H1 (cell line): ENCODE data around the gene USP26. TPM values are rescaled to one million over a fixed set of nuclear protein-coding genes. Genes with fewer than 3 reads are reported as not detected.

Source experiments
- CTCF ChIA-PET: fragments of 300-600 bp; sonication (Branson Sonifier 250); formaldehyde crosslinking; loops from one replicate; lab custom pipeline; 2021; ENCODE audit not compliant: partially characterized antibody; lab: Charles Lee
- POLR2A ChIA-PET: fragments of 300-600 bp; sonication (Branson Sonifier 250); formaldehyde crosslinking; loops from one replicate; lab custom pipeline; 2021; ENCODE audit warnings: inconsistent platforms; ENCODE audit not compliant: partially characterized antibody; lab: Charles Lee
- DNase-seq, 2 experiments: peaks; one replicate each; pipeline versions ENCODE4 v3.0.0 to v3.0.0-alpha.2; 2010 to 2022; ENCODE audit warnings: low spot score in 2 of 2, low read depth in 1 of 2, mixed read lengths in 1 of 2
- FAIRE-seq: peaks from 2 replicates; lab custom pipeline; 2011; peaks lifted over from hg19 to GRCh38; lab: Jason Lieb, UNC
- H2AFZ ChIP-seq: 2 replicates; pipeline ENCODE4 v1.8.1; 2012; ENCODE audit warnings: low read length, inconsistent platforms
- H2AK5ac ChIP-seq: 2 replicates; pipeline ENCODE4 v1.6.1; 2013; ENCODE audit warnings: low read depth, low read length
- H2BK120ac ChIP-seq: replicated peaks from 2 replicates; pipeline ENCODE3; 2013; ENCODE audit warnings: low read depth, low read length, inconsistent platforms
- H2BK12ac ChIP-seq: 2 replicates; pipeline ENCODE4 v1.6.1; 2013; ENCODE audit warnings: low read depth, low read length
- H2BK15ac ChIP-seq: 2 replicates; pipeline ENCODE4 v1.6.1; 2013; ENCODE audit warnings: low read length
- H2BK20ac ChIP-seq: 2 replicates; pipeline ENCODE4 v1.6.1; 2013; ENCODE audit warnings: low read length
- H2BK5ac ChIP-seq: 2 replicates; pipeline ENCODE4 v1.6.1; 2013; ENCODE audit warnings: low read depth, low read length
- H3K14ac ChIP-seq: 2 replicates; pipeline ENCODE4 v1.6.1; 2013; ENCODE audit warnings: inconsistent platforms; ENCODE audit not compliant: insufficient read length
- H3K18ac ChIP-seq: 2 replicates; pipeline ENCODE4 v1.6.1; 2013; ENCODE audit warnings: low read length; ENCODE audit errors: extremely low read depth
- H3K23ac ChIP-seq: 2 replicates; pipeline ENCODE4 v1.6.1; 2013; ENCODE audit warnings: inconsistent platforms; ENCODE audit not compliant: insufficient read length
- H3K23me2 ChIP-seq: 2 replicates; pipeline ENCODE4 v1.6.1; 2013; ENCODE audit warnings: low read depth, low read length
- H3K27ac ChIP-seq: 2 replicates; pipeline ENCODE4 v1.6.1; 2011; ENCODE audit warnings: low read depth, low read length, inconsistent platforms
- H3K27me3 ChIP-seq, 4 experiments: replicated peaks in 1 of 4; 1 replicate in 1 of 4; 2 replicates in 3 of 4; pipeline versions ENCODE4 v1.6.1 to v1.8.1; 2011 to 2013; ENCODE audit warnings: low read length in 3 of 4, mild to moderate bottlenecking in 3 of 4, inconsistent platforms in 2 of 4, mixed read lengths in 2 of 4, moderate library complexity in 1 of 4; ENCODE audit not compliant: control insufficient read depth in 3 of 4, insufficient read depth in 3 of 4; ENCODE audit errors: extremely low read depth in 1 of 4
- H3K36me3 ChIP-seq, 4 experiments: 2 replicates each; pipeline versions ENCODE4 v1.6.1 to v1.8.1; 2011 to 2013; ENCODE audit warnings: mild to moderate bottlenecking in 4 of 4, low read length in 3 of 4, moderate library complexity in 2 of 4, control low read depth in 1 of 4, inconsistent platforms in 1 of 4; ENCODE audit not compliant: insufficient read depth in 4 of 4, control insufficient read depth in 2 of 4
- H3K4ac ChIP-seq: replicated peaks from 2 replicates; pipeline ENCODE3; 2013; ENCODE audit warnings: low read length, low read depth, mixed read lengths, inconsistent platforms; ENCODE audit not compliant: insufficient read length
- H3K4me1 ChIP-seq, 4 experiments: replicated peaks in 1 of 4; 1 replicate in 1 of 4; 2 replicates in 3 of 4; pipeline versions ENCODE4 v1.6.1 to v1.8.1; 2011 to 2013; ENCODE audit warnings: low read length in 3 of 4, inconsistent platforms in 2 of 4, mixed read lengths in 1 of 4; ENCODE audit not compliant: insufficient read depth in 4 of 4, control insufficient read depth in 3 of 4
- H3K4me2 ChIP-seq, 2 experiments: 2 replicates each; pipeline versions ENCODE4 v1.6.1 to v1.8.1; 2011 to 2013; ENCODE audit warnings: low read depth in 2 of 2, low read length in 2 of 2, control low read depth in 1 of 2, inconsistent platforms in 1 of 2, mild to moderate bottlenecking in 1 of 2; ENCODE audit not compliant: insufficient read depth in 1 of 2
- H3K4me3 ChIP-seq, 4 experiments: fragments of 200-600, 300-600 bp in 1 of 4; sonication (generic), shearing (Covaris generic), sonication (Bioruptor Twin) in 1 of 4; 2 replicates each; pipeline versions ENCODE4 v1.5.1 to v1.8.1; 2011 to 2016; ENCODE audit warnings: low read length in 4 of 4, low read depth in 3 of 4, control low read depth in 2 of 4, inconsistent platforms in 2 of 4, mild to moderate bottlenecking in 2 of 4, mixed read lengths in 1 of 4, moderate library complexity in 1 of 4; ENCODE audit not compliant: insufficient read depth in 2 of 4; ENCODE audit errors: extremely low read depth in 1 of 4
- H3K56ac ChIP-seq: replicated peaks from 2 replicates; pipeline ENCODE3; 2013; ENCODE audit warnings: low read depth, mild to moderate bottlenecking, mixed read lengths, low read length, inconsistent platforms; ENCODE audit not compliant: insufficient read length
- H3K79me1 ChIP-seq: 2 replicates; pipeline ENCODE4 v1.6.1; 2013; ENCODE audit warnings: low read depth, low read length, control low read depth
- H3K79me2 ChIP-seq, 2 experiments: 2 replicates each; pipeline versions ENCODE4 v1.6.1 to v1.8.1; 2012 to 2013; ENCODE audit warnings: low read length in 2 of 2, mild to moderate bottlenecking in 2 of 2, inconsistent platforms in 1 of 2; ENCODE audit not compliant: insufficient read depth in 2 of 2, control insufficient read depth in 1 of 2
- H3K9ac ChIP-seq, 4 experiments: replicated peaks in 1 of 4; 1 replicate in 1 of 4; 2 replicates in 3 of 4; pipeline versions ENCODE4 v1.6.1 to v1.8.1; 2011 to 2013; ENCODE audit warnings: low read depth in 3 of 4, low read length in 3 of 4, control low read depth in 2 of 4, mild to moderate bottlenecking in 2 of 4, moderate library complexity in 2 of 4, inconsistent platforms in 1 of 4; ENCODE audit errors: extremely low read depth in 1 of 4
- H3K9me3 ChIP-seq, 2 experiments: 2 replicates each; pipeline versions ENCODE4 v1.6.1 to v1.8.1; 2012 to 2013; ENCODE audit warnings: mild to moderate bottlenecking in 2 of 2, moderate library complexity in 2 of 2, control low read depth in 1 of 2, inconsistent platforms in 1 of 2, low read depth in 1 of 2, low read length in 1 of 2, mixed read lengths in 1 of 2; ENCODE audit not compliant: insufficient read depth in 2 of 2
- H4K20me1 ChIP-seq, 2 experiments: replicated peaks in 1 of 2; 2 replicates each; pipeline versions ENCODE3 to v1.8.1; 2011 to 2013; ENCODE audit warnings: inconsistent platforms in 2 of 2, low read length in 2 of 2, mild to moderate bottlenecking in 1 of 2; ENCODE audit not compliant: insufficient read depth in 2 of 2, control insufficient read depth in 1 of 2
- H4K5ac ChIP-seq: 2 replicates; pipeline ENCODE4 v1.6.1; 2013; ENCODE audit warnings: low read length, low read depth, mixed read lengths, inconsistent platforms; ENCODE audit not compliant: insufficient read length
- H4K8ac ChIP-seq: 2 replicates; pipeline ENCODE4 v1.8.0; 2013; ENCODE audit warnings: mild to moderate bottlenecking, moderate library complexity, low read length, inconsistent platforms; ENCODE audit not compliant: insufficient read depth; ENCODE audit errors: extremely low read depth
- H4K91ac ChIP-seq: replicated peaks from 2 replicates; pipeline ENCODE3; 2013; ENCODE audit warnings: low read length, mixed read lengths, inconsistent platforms; ENCODE audit not compliant: insufficient read length
- BRCA1 ChIP-seq: IDR thresholded peaks from 2 replicates; pipeline ENCODE4 v1.6.1; 2012; ENCODE audit warnings: low read depth, low read length, improper control_type of control experiment
- EGR1 ChIP-seq: IDR thresholded peaks from 2 replicates; pipeline ENCODE4 v1.6.1; 2011; ENCODE audit warnings: low read depth, low read length, borderline replicate concordance
- PHF8 ChIP-seq: fragments of 200-600 bp; sonication (generic); conservative IDR thresholded peaks from 2 replicates; pipeline ENCODE4 v1.7.1; 2012; ENCODE audit warnings: low read depth, mild to moderate bottlenecking, inconsistent platforms, low read length, moderate library complexity
- POLR2A ChIP-seq, 2 experiments: IDR thresholded peaks; 1 replicate in 1 of 2; 2 replicates in 1 of 2; pipeline ENCODE4 v1.6.1; 2011; ENCODE audit warnings: low read depth in 2 of 2, low read length in 2 of 2, mild to moderate bottlenecking in 2 of 2; ENCODE audit errors: control extremely low read depth in 1 of 2
- POLR2AphosphoS5 ChIP-seq: IDR thresholded peaks from 2 replicates; pipeline ENCODE4 v1.6.1; 2011; ENCODE audit warnings: low read depth, low read length
- RAD21 ChIP-seq, 2 experiments: IDR thresholded peaks in 1 of 2; conservative IDR thresholded peaks in 1 of 2; 2 replicates each; pipeline ENCODE4 v1.6.1; 2011; ENCODE audit warnings: low read depth in 2 of 2, low read length in 2 of 2, improper control_type of control experiment in 1 of 2, inconsistent platforms in 1 of 2, mild to moderate bottlenecking in 1 of 2, moderate library complexity in 1 of 2
- SAP30 ChIP-seq: fragments of 300-600 bp; sonication (generic); IDR thresholded peaks from 2 replicates; pipeline ENCODE4 v1.7.1; 2012; ENCODE audit warnings: low read length, moderate library complexity, mild to moderate bottlenecking, inconsistent platforms; ENCODE audit not compliant: insufficient read depth, insufficient replicate concordance
- SIN3A ChIP-seq, 2 experiments: IDR thresholded peaks in 1 of 2; conservative IDR thresholded peaks in 1 of 2; 2 replicates each; pipeline ENCODE4 v1.6.1; 2011 to 2012; ENCODE audit warnings: low read length in 2 of 2, improper control_type of control experiment in 1 of 2, low read depth in 1 of 2, mild to moderate bottlenecking in 1 of 2
- SIX5 ChIP-seq: IDR thresholded peaks from 2 replicates; pipeline ENCODE4 v1.6.1; 2011; ENCODE audit warnings: mild to moderate bottlenecking, low read depth, low read length
- WGBS, 2 experiments: shearing (Covaris generic) in 1 of 2; methylation state at CpG; one replicate each; pipeline versions ENCODE4 v1.1.6 to v1.1.7; 2013 to 2015; ENCODE audit warnings: low lambda C conversion rate in 2 of 2, mixed read lengths in 2 of 2, inconsistent platforms in 1 of 2, low coverage in 1 of 2, missing lambda C conversion rate in 1 of 2; ENCODE audit not compliant: insufficient replicate concordance in 2 of 2, insufficient coverage in 1 of 2, insufficient read length in 1 of 2; ENCODE audit errors: extremely low coverage in 1 of 2, missing lambda C conversion rate in 1 of 2; 5-methylcytosine and 5-hydroxymethylcytosine counted together
- polyA plus RNA-seq, 7 experiments: library from polyadenylated mRNA; depleted of rRNA in 3 of 7; stranded (reverse) in 5 of 7; unstranded in 2 of 7; fragments of >200 nt in 5 of 7; fragments of 200-250 nt in 2 of 7; gene quantifications; 1 replicate in 5 of 7; 2 replicates in 1 of 7; 4 replicates in 1 of 7; pipeline versions ENCODE4 v1.2.1 to v1.2.3, GENCODE V29; 2011 to 2013; ENCODE audit warnings: missing spikeins in 2 of 7, mixed read lengths in 2 of 7
- total RNA-seq: library from RNA; stranded (reverse); fragmentation: NEBNext Ultra II Directional; extraction: Animal tissue kit (Norgen Biotek cat#: 25700); gene quantifications from 2 replicates; pipeline ENCODE4 v1.2.1, GENCODE V29; 2021

USP26 gene
- total and polyA plus RNA-seq, 2 of the 8 experiments (the other 6 are each of a cell fraction or from before 2014, with no cell fraction given): not detected

DNA sequence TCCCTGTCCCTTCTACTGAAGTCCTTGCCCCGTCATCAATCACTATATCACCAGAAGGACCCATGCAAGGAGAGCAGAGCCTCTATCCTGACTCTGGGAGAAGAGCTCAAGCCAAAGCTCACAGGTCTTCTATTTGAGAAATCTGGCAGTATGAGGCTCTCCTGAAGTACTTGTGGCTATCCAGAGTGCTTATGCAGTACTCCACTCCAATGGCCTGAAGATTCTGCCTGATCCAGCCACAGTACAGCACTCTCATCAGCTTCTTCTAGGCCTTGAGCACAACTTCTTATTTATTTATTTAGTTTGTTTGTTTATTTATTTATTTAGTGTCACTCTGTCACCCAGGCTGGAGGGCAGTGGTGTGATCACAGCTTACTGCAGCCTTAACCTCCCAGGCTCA, 13.0 kb downstream of the USP26 start:
- Histone ChIP-seq H3K56ac (no peak overlapping the region), H3K4me3 (no peak overlapping the region), H3K4me1 (no peaks in the 10 kb centered on the region), H3K14ac (no peak overlapping the region), H4K20me1 (no peaks in the 10 kb centered on the region), H3K9me3 (no peaks in the 10 kb centered on the region), H3K23ac (no peak overlapping the region), H2BK120ac (no peak overlapping the region), H2BK15ac (no peak overlapping the region), H3K27ac (no peak overlapping the region), H4K8ac (no peak overlapping the region), H3K27me3 (no peaks in the 10 kb centered on the region), H3K79me2 (no peaks in the 10 kb centered on the region), H3K18ac (no peak overlapping the region), H2AFZ (no peak overlapping the region), H3K23me2 (no peaks in the 10 kb centered on the region), H3K79me1 (no peaks in the 10 kb centered on the region), H2AK5ac (no peak overlapping the region), H3K4ac (no peak overlapping the region), H3K4me2 (no peak overlapping the region), H4K5ac (no peak overlapping the region), H2BK5ac (no peak overlapping the region), H2BK12ac (no peak overlapping the region), H2BK20ac (no peak overlapping the region), H3K9ac (no peak overlapping the region), H3K36me3 (no peaks in the 10 kb centered on the region), H4K91ac (no peak overlapping the region)
- 73% methylated on average over 1 of the region's 1 CpG; no CpG with 5 or more reads in 1 of the 2 experiments for WGBS, 2 experiments
- DNase-seq (no peak), FAIRE-seq (no peak)
- ChIA-PET CTCF (interaction anchor here (0.5 kb wide), 1 partner anchor 49 kb away, joined by 5 read pairs; no protein-coding TSS in a partner anchor), POLR2A (no interaction called here)
- no peak for TF ChIP-seq SIN3A (conservative IDR thresholded peaks at IDR 0.05 in 1 of 2, IDR thresholded peaks at IDR 0.05 in 1 of 2; ENCODE audit: low read depth in 1 of 2, low read length in 2 of 2)
- TF ChIP-seq SIX5: no peak
- TF ChIP-seq POLR2A (IDR thresholded peaks at IDR 0.05; ENCODE audit: control extremely low read depth in 1 of 2, low read depth in 2 of 2, low read length in 2 of 2): no peak
- TF ChIP-seq EGR1: no peak
- TF ChIP-seq POLR2AphosphoS5: no peak
- TF ChIP-seq BRCA1: no peak
- no peak for TF ChIP-seq PHF8
- TF ChIP-seq SAP30: no peak
- no peak for TF ChIP-seq RAD21 (IDR thresholded peaks at IDR 0.05 in 1 of 2, conservative IDR thresholded peaks at IDR 0.05 in 1 of 2; ENCODE audit: low read depth in 2 of 2, low read length in 2 of 2)
